ENCODE results near the gene SRGAP1. TPM values are rescaled to one million over a fixed set of nuclear protein-coding genes. Genes with fewer than 3 reads are reported as not detected.
"Not testable (repeated sequence)": the region's sequence is repeated elsewhere in the genome, so short reads cannot be mapped to it uniquely, and the experiment has no call there.

The SRGAP1 gene
- total RNA-seq, 6 experiments from 2014 or later = 1.3 to 5.0 (median 3.0) TPM

DNA sequence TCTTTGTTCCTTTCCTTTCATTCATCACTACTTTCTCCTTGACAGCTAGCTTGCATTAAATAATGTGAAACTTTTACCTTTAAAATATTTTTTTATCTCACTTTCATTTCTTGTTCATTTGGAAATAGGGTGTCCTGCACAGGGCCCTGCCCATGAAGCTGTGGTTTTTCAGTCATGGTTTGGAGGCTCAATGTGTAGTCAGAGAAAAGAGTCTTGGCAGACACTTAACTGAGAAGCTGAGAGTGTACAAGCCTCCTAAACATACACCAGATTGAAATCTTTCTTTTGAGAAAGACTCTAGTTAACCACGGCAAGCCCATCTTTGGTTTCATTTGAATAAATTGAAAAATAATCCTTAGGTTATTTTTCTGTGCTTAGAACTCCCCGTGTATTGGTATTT, 303.4 kb downstream of the SRGAP1 start:
- Histone ChIP-seq H3K4me3 (no peak overlapping the region), H3K9me3 (no peaks in the 10 kb centered on the region), H3K27ac (no peak overlapping the region), H3K4me1 (no peaks in the 10 kb centered on the region), H3K27me3 (no peaks in the 10 kb centered on the region), H3K36me3 (no peaks in the 10 kb centered on the region)
- TF ChIP-seq, protein P1, sequence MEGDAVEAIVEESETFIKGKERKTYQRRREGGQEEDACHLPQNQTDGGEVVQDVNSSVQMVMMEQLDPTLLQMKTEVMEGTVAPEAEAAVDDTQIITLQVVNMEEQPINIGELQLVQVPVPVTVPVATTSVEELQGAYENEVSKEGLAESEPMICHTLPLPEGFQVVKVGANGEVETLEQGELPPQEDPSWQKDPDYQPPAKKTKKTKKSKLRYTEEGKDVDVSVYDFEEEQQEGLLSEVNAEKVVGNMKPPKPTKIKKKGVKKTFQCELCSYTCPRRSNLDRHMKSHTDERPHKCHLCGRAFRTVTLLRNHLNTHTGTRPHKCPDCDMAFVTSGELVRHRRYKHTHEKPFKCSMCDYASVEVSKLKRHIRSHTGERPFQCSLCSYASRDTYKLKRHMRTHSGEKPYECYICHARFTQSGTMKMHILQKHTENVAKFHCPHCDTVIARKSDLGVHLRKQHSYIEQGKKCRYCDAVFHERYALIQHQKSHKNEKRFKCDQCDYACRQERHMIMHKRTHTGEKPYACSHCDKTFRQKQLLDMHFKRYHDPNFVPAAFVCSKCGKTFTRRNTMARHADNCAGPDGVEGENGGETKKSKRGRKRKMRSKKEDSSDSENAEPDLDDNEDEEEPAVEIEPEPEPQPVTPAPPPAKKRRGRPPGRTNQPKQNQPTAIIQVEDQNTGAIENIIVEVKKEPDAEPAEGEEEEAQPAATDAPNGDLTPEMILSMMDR (IDR thresholded peaks at IDR 0.05) = no peak
- no peak for TF ChIP-seq POLR2A (IDR thresholded peaks at IDR 0.05)
- DNase-seq = no peak
- intact Hi-C loops (cut with DNase I) = no loop called here
- WGBS (ENCODE audit: insufficient coverage, low coverage, low lambda C conversion rate, missing lambda C conversion rate) = 73% methylated on average over 2 of the region's 2 CpGs
- no peak for ATAC-seq

DNA sequence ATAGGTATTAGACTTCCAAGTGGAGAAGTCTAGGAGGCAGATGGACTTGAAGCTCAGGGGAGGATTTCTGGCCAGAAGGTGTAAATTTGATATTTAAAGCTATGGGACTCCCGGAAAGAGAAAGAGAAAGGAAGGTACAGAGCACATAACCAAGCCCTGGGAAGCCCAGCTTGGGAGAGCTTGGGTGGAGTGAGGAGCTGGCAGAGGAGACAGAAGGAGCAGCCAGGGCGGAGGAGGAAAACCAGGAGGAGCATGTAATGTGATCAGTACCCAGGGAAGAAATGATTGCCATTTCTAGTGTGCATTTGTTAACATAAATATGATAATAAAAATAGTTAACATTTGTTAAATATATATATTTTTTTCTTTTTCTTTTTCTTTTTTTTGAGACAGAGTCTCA, 310.2 kb downstream of the SRGAP1 start:
- TF ChIP-seq, protein P1 (IDR thresholded peaks at IDR 0.05) = no peak
- no peak for TF ChIP-seq POLR2A (IDR thresholded peaks at IDR 0.05)
- 65% methylated on average over 2 of the region's 2 CpGs for WGBS (ENCODE audit: insufficient coverage, low coverage, low lambda C conversion rate, missing lambda C conversion rate)
- ATAC-seq = no peak
- intact Hi-C loops (cut with DNase I) = no loop called here
- Histone ChIP-seq H3K36me3 (no peaks in the 10 kb centered on the region), H3K27me3 (no peaks in the 10 kb centered on the region), H3K4me3 (no peak overlapping the region), H3K9me3 (no peaks in the 10 kb centered on the region), H3K27ac (no peak overlapping the region), H3K4me1 (no peaks in the 10 kb centered on the region)
- no peak for DNase-seq

DNA sequence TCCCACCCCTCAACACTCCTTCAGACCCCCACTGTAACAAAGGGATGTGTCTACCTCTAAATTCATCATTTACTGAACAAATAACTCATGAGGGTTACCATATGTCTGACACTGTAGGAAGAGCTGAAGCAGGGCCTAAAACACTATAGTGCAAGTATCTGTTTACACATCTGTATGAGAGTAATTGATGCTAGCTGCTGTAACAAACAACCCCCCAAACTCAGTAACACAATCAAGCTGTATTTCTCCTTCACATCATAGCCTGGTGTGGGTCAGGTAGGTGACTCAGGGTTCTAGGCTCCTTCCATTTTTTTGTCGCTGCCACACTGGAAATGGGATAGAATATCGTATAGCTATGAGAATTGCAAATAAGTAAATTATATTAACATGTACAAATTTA, 312.6 kb downstream of the SRGAP1 start:
- DNase-seq = no peak
- 100% methylated on average over 2 of the region's 2 CpGs for WGBS (ENCODE audit: insufficient coverage, low coverage, low lambda C conversion rate, missing lambda C conversion rate)
- H3K4me3 ChIP-seq = no peak overlapping the region

DNA sequence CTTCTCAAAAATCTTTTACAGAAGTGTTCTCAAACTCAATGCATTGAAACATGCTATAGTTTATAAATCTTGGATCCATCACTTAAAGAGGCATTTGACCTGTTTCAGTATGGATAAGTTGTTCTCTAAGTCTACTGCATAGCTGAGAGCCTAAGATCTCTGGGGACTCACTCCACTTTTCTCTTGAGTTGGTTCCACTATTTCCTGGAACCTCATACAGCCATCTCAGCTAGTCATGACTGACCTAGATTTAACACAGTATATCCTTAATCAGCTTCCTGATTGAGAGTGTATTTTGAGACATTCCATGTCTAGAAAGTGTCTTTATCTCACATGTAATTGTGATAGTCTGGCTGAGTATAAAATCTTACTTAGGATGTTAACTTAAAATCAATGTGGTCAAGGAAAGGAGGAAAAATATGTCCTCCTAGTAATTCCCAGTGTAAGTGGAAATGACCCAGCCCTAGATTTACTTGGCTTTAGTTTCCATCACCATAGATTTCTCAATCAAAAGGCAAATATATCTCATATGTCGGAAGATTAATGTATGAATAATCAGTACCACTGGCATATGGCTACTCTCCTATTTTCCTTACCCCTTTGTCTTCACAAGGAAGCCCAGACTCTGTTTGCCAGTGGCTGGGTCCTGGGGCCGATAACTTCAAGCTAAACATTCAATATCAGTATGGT, 315.7 kb downstream of the SRGAP1 start:
- Histone ChIP-seq H3K4me3 (no peak overlapping the region), H3K4me1 (no peaks in the 10 kb centered on the region), H3K27me3 (no peaks in the 10 kb centered on the region), H3K36me3 (no peaks in the 10 kb centered on the region), H3K27ac (no peak overlapping the region), H3K9me3 (no peaks in the 10 kb centered on the region)
- DNase-seq (no peak), ATAC-seq (no peak)
- TF ChIP-seq, protein P1 (IDR thresholded peaks at IDR 0.05) = no peak
- intact Hi-C loops (cut with DNase I) = no loop called here
- WGBS (ENCODE audit: insufficient coverage, low coverage, low lambda C conversion rate, missing lambda C conversion rate) = 57% methylated on average over 1 of the region's 2 CpGs

More for the DNA sequence above, 312.6 kb downstream of the SRGAP1 start:
- H3K4me1 ChIP-seq = no peaks in the 10 kb centered on the region
- no peak overlapping the region for H3K27ac ChIP-seq
- H3K27me3 ChIP-seq = no peaks in the 10 kb centered on the region
- intact Hi-C loops (cut with DNase I) = no loop called here
- TF ChIP-seq POLR2A (IDR thresholded peaks at IDR 0.05) = no peak
- TF ChIP-seq, protein P1 (IDR thresholded peaks at IDR 0.05) = no peak
- ATAC-seq = no peak
- no peaks in the 10 kb centered on the region for H3K9me3 ChIP-seq
- H3K36me3 ChIP-seq = no peaks in the 10 kb centered on the region

DNA sequence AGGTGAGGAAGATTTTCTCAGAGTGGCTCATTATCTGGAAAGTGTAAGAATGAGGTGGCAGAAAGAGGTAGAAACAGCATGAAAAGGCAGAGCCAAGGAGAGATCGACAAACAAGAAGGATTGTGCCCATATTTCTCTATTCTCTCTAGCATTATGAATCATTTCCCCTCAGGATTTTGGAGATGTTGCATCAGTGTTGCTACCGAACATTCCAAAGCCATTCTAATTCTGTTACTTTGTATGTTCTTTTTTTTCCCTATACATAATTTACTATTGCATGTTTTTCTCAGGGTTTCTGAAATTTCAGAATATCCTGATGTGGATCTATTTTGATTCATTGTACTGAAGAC, 316.2 kb downstream of the SRGAP1 start:
- no peak for DNase-seq
- 75% methylated on average over 2 of the region's 2 CpGs for WGBS (ENCODE audit: insufficient coverage, low coverage, low lambda C conversion rate, missing lambda C conversion rate)
- Histone ChIP-seq H3K9me3 (no peaks in the 10 kb centered on the region), H3K4me1 (no peaks in the 10 kb centered on the region), H3K4me3 (no peak overlapping the region), H3K27ac (no peak overlapping the region), H3K27me3 (no peaks in the 10 kb centered on the region), H3K36me3 (no peaks in the 10 kb centered on the region)
- TF ChIP-seq, protein P1 (IDR thresholded peaks at IDR 0.05) = no peak
- TF ChIP-seq POLR2A (IDR thresholded peaks at IDR 0.05) = no peak
- intact Hi-C loops (cut with DNase I) = no loop called here
- no peak for ATAC-seq

DNA sequence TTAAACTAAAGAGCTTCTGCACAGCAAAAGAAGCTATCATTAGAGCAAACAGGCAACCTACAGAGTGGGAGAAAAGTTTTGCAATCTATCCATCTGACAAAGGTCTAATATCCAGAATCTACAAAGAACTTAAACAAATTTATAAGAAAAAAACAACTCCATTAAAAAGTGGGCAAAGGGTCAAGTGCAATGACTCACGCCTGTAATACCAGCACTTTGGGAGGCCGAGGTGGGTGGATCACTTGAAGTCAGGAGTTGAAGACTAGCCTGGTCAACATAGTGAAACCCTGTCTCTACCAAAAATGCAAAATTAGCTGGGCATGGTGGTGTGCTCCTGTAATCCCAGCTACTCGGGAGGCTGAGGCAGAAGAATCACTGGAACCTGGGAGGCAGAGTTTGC, 322.1 kb downstream of the SRGAP1 start:
- intact Hi-C loops (cut with DNase I); DNase-seq; H3K27ac ChIP-seq; H3K36me3 ChIP-seq; ATAC-seq; H3K9me3 ChIP-seq; H3K4me3 ChIP-seq; H3K4me1 ChIP-seq; H3K27me3 ChIP-seq: not testable (repeated sequence)
- WGBS (ENCODE audit: insufficient coverage, low coverage, low lambda C conversion rate, missing lambda C conversion rate) = 68% methylated on average over 3 of the region's 3 CpGs

DNA sequence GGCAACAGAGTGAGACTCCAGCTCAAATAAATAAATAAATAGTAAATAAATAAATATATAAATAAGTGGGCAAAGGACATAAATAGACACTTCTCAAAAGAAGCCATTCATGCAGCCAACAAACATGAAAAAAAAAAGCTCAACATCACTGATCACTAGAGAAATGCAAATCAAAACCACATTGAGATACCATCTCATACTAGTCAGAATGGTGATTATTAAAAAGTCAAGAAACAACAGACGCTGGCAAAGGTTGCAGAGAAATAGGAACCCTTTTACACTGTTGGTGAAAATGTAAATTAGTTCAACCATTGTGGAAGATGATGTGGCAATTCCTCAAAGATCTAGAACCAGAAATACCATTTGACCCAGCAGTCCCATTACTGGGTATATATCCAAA, 322.5 kb downstream of the SRGAP1 start:
- H3K27ac ChIP-seq; intact Hi-C loops (cut with DNase I); DNase-seq; H3K36me3 ChIP-seq; H3K27me3 ChIP-seq; H3K9me3 ChIP-seq; H3K4me1 ChIP-seq; ATAC-seq; H3K4me3 ChIP-seq: not testable (repeated sequence)
- 57% methylated on average over 1 of the region's 1 CpG for WGBS (ENCODE audit: insufficient coverage, low coverage, low lambda C conversion rate, missing lambda C conversion rate)

Data from right lobe of liver (tissue), 6 donors.